Stimulated activated naive CD8-positive, alpha-beta T cell treated with anti-CD3 and anti-CD28 coated beads, Interleukin-15, Interleukin-2, amounts not matched to agents 100 ng/mL and 50 ng/mL, for 24 hours (primary cell): ENCODE results near the gene ZNF813.
"Not testable (repeated sequence)": the region's sequence is repeated elsewhere in the genome, so short reads cannot be mapped to it uniquely, and the experiment has no call there.

Experiments
- H3K27ac Mint-ChIP-seq: one replicate; pipeline ENCODE4 v1.8.0; 2021; ENCODE audit warnings: mild to moderate bottlenecking, mixed read lengths
- H3K27me3 Mint-ChIP-seq: one replicate; pipeline ENCODE4 v1.8.0; 2021; ENCODE audit warnings: mixed read lengths
- H3K36me3 Mint-ChIP-seq: one replicate; pipeline ENCODE4 v1.8.0; 2021; ENCODE audit warnings: low read depth, mixed read lengths
- H3K4me1 Mint-ChIP-seq: one replicate; pipeline ENCODE4 v1.8.0; 2021; ENCODE audit warnings: low read depth, mixed read lengths
- H3K4me3 Mint-ChIP-seq: one replicate; pipeline ENCODE4 v1.8.0; 2021; ENCODE audit warnings: mild to moderate bottlenecking, mixed read lengths
- H3K9me3 Mint-ChIP-seq: one replicate; pipeline ENCODE4 v1.8.0; 2021; ENCODE audit warnings: mixed read lengths

ZNF813 gene

GRCh38 chr19:53504885-53505284 is 37.4 kb downstream of the ZNF813 start:
- Mint-ChIP-seq H3K4me1 (no peaks in the 10 kb centered on the region), H3K36me3 (no peaks in the 10 kb centered on the region), H3K9me3 (peaks cover 12% of the 10 kb centered on the region), H3K27me3 (peaks cover 31% of the 10 kb centered on the region), H3K27ac (no peak overlapping the region), H3K4me3 (no peak overlapping the region)

DNA sequence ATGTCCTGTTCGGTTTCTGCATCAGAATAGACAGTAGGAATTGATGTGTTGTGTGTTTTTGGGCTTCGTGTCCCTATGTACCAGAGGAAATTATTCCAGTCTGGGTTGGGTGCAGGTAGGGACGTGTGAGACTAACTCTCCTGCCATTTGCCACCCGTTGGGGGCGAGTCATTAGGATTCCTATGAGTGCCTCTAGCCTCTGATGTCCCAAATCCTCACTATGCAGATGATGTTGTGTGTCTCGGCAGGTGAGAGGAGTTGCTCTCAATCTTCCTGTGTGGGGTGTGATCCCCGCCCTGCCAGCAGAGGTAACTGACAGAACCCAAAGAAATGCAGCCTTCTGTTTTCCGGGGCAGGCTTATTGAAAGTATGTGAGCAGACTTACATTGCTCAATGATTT is 39.2 kb downstream of the ZNF813 start:
- Mint-ChIP-seq H3K4me1 (no peaks in the 10 kb centered on the region), H3K36me3 (no peaks in the 10 kb centered on the region), H3K4me3 (no peak overlapping the region), H3K27ac (no peak overlapping the region), H3K27me3 (peaks cover 26% of the 10 kb centered on the region), H3K9me3 (peaks cover 8% of the 10 kb centered on the region)

DNA sequence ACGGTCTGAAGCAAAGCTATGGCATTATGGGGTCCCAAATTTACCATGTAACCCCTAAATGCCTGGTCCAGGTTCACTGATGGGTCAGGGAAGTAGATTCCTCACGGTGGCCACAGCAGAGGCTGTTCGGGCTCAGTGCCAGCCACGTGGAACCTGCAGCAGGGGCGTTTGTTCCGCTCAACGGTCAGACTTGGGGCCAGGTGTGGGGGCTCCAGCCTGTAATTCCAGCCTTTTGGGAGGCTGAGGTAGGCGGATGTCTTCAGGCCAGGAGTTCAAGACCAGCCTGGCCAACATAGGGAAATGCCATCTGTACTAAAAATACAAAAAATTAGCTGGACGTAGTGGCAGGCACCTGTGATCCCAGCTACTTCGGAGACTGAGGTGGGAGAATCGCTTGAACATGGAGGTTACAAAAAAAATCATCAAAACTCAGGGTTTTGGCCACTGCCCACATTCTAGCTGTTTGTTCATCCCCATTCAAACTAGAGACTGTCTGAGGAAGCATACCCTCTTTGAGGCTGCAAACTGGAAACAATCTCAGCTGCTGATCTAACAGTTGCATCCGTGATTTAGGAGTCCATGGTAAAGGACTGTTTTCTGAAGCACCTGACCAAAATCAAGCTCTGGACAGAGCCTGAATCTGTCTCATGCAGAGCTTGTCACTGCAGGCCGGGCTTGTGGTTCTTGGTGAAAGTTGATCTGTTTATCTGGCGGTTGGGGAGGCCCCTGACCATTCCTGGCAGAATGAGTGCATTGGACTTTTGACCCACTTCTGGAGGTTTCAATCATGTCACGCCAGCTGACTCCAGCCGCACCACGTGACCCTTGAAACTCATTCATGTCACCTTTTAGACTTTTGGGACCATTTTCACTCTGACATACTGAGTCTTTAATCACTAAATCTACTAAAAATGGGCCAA is 40.2 kb downstream of the ZNF813 start:
- peaks cover 20% of the 10 kb centered on the region for H3K27me3 Mint-ChIP-seq
- H3K36me3 Mint-ChIP-seq = no peaks in the 10 kb centered on the region
- peaks cover 4% of the 10 kb centered on the region for H3K9me3 Mint-ChIP-seq
- no peak overlapping the region for H3K4me3 Mint-ChIP-seq
- no peak overlapping the region for H3K27ac Mint-ChIP-seq
- no peaks in the 10 kb centered on the region for H3K4me1 Mint-ChIP-seq

GRCh38 chr19:53509443-53509842 is 41.9 kb downstream of the ZNF813 start:
- peaks cover 4% of the 10 kb centered on the region for H3K9me3 Mint-ChIP-seq
- no peaks in the 10 kb centered on the region for H3K36me3 Mint-ChIP-seq
- no peak overlapping the region for H3K4me3 Mint-ChIP-seq
- no peak overlapping the region for H3K27ac Mint-ChIP-seq
- H3K27me3 Mint-ChIP-seq = peaks cover 15% of the 10 kb centered on the region
- H3K4me1 Mint-ChIP-seq = no peaks in the 10 kb centered on the region

DNA sequence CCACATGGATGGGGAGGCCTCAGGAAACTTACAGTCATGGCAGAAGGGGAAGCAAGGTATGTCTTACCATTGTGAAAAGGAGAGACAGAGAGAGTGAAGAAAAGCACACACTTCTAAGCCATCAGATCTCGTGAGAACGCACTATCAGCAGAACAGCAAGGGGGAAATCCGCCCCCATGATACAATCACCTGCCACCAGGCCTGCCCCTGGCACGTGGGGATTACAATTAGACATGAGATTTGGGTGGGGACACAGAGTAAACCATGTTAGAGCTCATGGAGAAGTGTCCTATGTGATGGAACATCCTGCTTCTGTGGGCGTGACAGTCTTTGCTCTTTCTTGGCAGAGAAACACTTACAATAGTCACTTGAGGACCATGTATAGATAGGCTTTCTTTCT is 42.3 kb downstream of the ZNF813 start:
- no peak overlapping the region for H3K4me3 Mint-ChIP-seq
- no peaks in the 10 kb centered on the region for H3K36me3 Mint-ChIP-seq
- no peaks in the 10 kb centered on the region for H3K4me1 Mint-ChIP-seq
- peaks cover 4% of the 10 kb centered on the region for H3K9me3 Mint-ChIP-seq
- no peak overlapping the region for H3K27ac Mint-ChIP-seq
- H3K27me3 Mint-ChIP-seq = peaks cover 11% of the 10 kb centered on the region

- Mint-ChIP-seq H3K9me3 (peaks cover 3% of the 10 kb centered on the region), H3K4me3 (no peak overlapping the region), H3K27me3 (peaks cover 9% of the 10 kb centered on the region), H3K4me1 (no peaks in the 10 kb centered on the region), H3K27ac (no peak overlapping the region), H3K36me3 (no peaks in the 10 kb centered on the region)
Measured at GRCh38 chr19:53511357-53511756, 43.8 kb downstream of the ZNF813 start.

DNA sequence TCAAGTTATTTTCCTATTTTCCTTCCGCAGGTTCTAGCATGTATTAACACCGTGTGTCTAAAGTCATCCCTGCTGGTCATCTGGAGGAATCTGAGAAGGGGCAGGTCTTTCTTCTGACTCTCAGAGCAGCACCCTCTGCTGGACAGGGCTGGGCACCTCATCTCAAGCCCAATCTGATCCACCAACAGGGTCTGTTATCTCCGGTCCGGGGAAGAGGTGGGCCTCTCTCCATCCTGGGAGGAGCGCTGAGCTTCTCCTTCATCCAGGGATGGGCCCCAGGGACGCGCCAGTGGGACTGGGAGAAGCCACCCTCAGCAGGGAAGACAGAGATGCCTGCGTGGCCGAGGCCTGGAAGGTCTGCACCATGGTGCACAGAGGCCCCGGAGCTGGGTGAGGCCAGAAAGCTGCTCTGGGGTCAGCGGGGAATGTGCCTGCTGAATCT is 44.4 kb downstream of the ZNF813 start:
- Mint-ChIP-seq H3K36me3 (no peaks in the 10 kb centered on the region), H3K9me3 (no peaks in the 10 kb centered on the region), H3K4me1 (no peaks in the 10 kb centered on the region), H3K4me3 (no peak overlapping the region), H3K27ac (no peak overlapping the region), H3K27me3 (peaks cover 5% of the 10 kb centered on the region)

- H3K4me3 Mint-ChIP-seq, H3K9me3 Mint-ChIP-seq, H3K27me3 Mint-ChIP-seq, H3K27ac Mint-ChIP-seq, H3K4me1 Mint-ChIP-seq, H3K36me3 Mint-ChIP-seq: not testable (repeated sequence)
Measured at GRCh38 chr19:53515047-53515446, 47.5 kb downstream of the ZNF813 start.

- Mint-ChIP-seq H3K4me1 (peaks cover 16% of the 10 kb centered on the region), H3K27ac (no peak overlapping the region), H3K36me3 (peaks cover 13% of the 10 kb centered on the region), H3K9me3 (peaks cover 9% of the 10 kb centered on the region), H3K4me3 (no peak overlapping the region), H3K27me3 (no peaks in the 10 kb centered on the region)
Measured at GRCh38 chr19:53517114-53517741, 49.7 kb downstream of the ZNF813 start.

DNA sequence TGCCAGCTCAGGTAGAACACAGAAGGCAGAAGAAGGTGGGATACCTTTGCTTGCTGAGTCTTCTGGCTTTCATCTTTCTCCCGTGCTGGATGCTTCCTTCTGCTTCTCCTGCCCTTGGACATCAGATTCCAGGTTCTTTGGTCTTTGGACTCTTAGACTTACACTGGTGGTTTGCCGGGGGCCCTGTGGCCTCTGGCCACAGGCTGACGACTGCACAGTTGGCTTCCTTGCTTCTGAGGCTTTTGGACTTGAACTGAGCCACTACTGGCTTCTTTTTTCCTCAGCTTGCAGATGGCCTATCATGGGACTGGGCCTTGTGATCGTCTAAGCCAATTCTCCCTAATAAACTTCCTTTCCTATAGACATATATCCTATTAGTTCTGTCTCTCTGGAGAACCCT is 50.6 kb downstream of the ZNF813 start:
- no peaks in the 10 kb centered on the region for H3K27me3 Mint-ChIP-seq
- H3K36me3 Mint-ChIP-seq = peaks cover 20% of the 10 kb centered on the region
- H3K9me3 Mint-ChIP-seq = peaks cover 9% of the 10 kb centered on the region
- H3K4me3 Mint-ChIP-seq = no peak overlapping the region
- peaks cover 21% of the 10 kb centered on the region for H3K4me1 Mint-ChIP-seq
- H3K27ac Mint-ChIP-seq = no peak overlapping the region

GRCh38 chr19:53518716-53519115 is 51.2 kb downstream of the ZNF813 start:
- Mint-ChIP-seq H3K36me3 (peaks cover 25% of the 10 kb centered on the region), H3K4me3 (no peak overlapping the region), H3K27me3 (no peaks in the 10 kb centered on the region), H3K27ac (no peak overlapping the region), H3K9me3 (peaks cover 13% of the 10 kb centered on the region), H3K4me1 (peaks cover 21% of the 10 kb centered on the region)

GRCh38 chr19:53519446-53519845 is 51.9 kb downstream of the ZNF813 start:
- peaks cover 21% of the 10 kb centered on the region for H3K4me1 Mint-ChIP-seq

DNA sequence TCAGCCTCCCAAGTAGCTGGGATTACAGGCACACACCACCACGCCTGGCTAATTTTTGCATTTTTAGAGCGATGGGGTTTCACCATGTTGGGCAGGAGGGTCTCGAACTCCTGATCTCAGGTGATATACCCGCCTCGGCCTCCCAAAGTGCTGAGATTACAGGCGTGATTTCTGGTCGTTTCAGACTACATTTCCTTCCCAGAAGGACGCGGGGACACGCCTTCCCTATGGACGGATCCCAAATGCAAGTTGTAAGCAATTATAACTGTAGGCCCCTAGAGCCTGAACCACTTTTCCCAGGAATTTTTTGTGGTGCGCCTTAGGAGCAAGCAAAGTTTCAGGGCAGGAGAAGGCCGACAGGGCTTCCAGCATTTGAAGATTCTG is 52.6 kb downstream of the ZNF813 start:
- peak overlapping the region; percentile 93 for H3K27ac Mint-ChIP-seq
- no peaks in the 10 kb centered on the region for H3K27me3 Mint-ChIP-seq
- peak overlapping the region; percentile 99 for H3K4me3 Mint-ChIP-seq
- peaks cover 38% of the 10 kb centered on the region for H3K36me3 Mint-ChIP-seq
- H3K4me1 Mint-ChIP-seq = peaks cover 21% of the 10 kb centered on the region
- H3K9me3 Mint-ChIP-seq = peaks cover 15% of the 10 kb centered on the region

More at GRCh38 chr19:53519446-53519845, 51.9 kb downstream of the ZNF813 start:
- H3K4me3 Mint-ChIP-seq = peak overlapping the region; percentile 6
- no peaks in the 10 kb centered on the region for H3K27me3 Mint-ChIP-seq
- H3K36me3 Mint-ChIP-seq = peaks cover 33% of the 10 kb centered on the region
- no peak overlapping the region for H3K27ac Mint-ChIP-seq
- H3K9me3 Mint-ChIP-seq = peaks cover 15% of the 10 kb centered on the region

GRCh38 chr19:53520547-53521372 is 53.2 kb downstream of the ZNF813 start:
- Mint-ChIP-seq H3K27me3 (no peaks in the 10 kb centered on the region), H3K36me3 (peaks cover 44% of the 10 kb centered on the region), H3K9me3 (peaks cover 20% of the 10 kb centered on the region), H3K4me1 (peaks cover 21% of the 10 kb centered on the region), H3K4me3 (peak overlapping the region; percentile 99), H3K27ac (peak overlapping the region; percentile 93)
